Endothelial cell (in vitro differentiated cells): Measurements from ENCODE around the gene RAB8B. TPM values are rescaled to one million over a fixed set of nuclear protein-coding genes. Genes with fewer than 3 reads are reported as not detected.

Experiments
- DNase-seq: peaks from one replicate; pipeline ENCODE4 v3.0.0; 2021; ENCODE audit warnings: low spot score
- H3K27ac Mint-ChIP-seq: one replicate; pipeline ENCODE4 v1.8.0; 2021; ENCODE audit warnings: mixed read lengths, inconsistent platforms; ENCODE audit not compliant: unreplicated experiment
- H3K27me3 Mint-ChIP-seq: one replicate; pipeline ENCODE4 v1.8.0; 2021; ENCODE audit warnings: mild to moderate bottlenecking, moderate library complexity, mixed read lengths, inconsistent platforms; ENCODE audit not compliant: unreplicated experiment
- H3K36me3 Mint-ChIP-seq: one replicate; pipeline ENCODE4 v1.8.0; 2021; ENCODE audit warnings: mild to moderate bottlenecking, low read depth, mixed read lengths, inconsistent platforms; ENCODE audit not compliant: unreplicated experiment
- H3K4me1 Mint-ChIP-seq: one replicate; pipeline ENCODE4 v1.8.0; 2021; ENCODE audit warnings: mild to moderate bottlenecking, mixed read lengths, inconsistent platforms; ENCODE audit not compliant: unreplicated experiment
- H3K4me3 Mint-ChIP-seq: one replicate; pipeline ENCODE4 v1.8.0; 2021; ENCODE audit warnings: mild to moderate bottlenecking, mixed read lengths, inconsistent platforms; ENCODE audit not compliant: unreplicated experiment
- H3K9me3 Mint-ChIP-seq: one replicate; pipeline ENCODE4 v1.8.0; 2021; ENCODE audit warnings: mixed read lengths, inconsistent platforms; ENCODE audit not compliant: unreplicated experiment
- total RNA-seq: library from RNA; stranded (reverse); fragmentation: NEBNext Ultra II Directional; extraction: Animal tissue kit (Norgen Biotek cat#: 25700); gene quantifications from one replicate; pipeline ENCODE4 v1.2.1, GENCODE V29; 2021; ENCODE audit not compliant: unreplicated experiment
- TF ChIP-seq, protein P1 (sequence below): fragments of 200-600 bp; sonication (generic); IDR thresholded peaks from one replicate; pipeline ENCODE4 v1.5.0; 2021; ENCODE audit warnings: antibody characterized with exemption; ENCODE audit not compliant: unreplicated experiment

RAB8B gene
- total RNA-seq, 1 donor from 2014 or later: 92.9 TPM

DNA sequence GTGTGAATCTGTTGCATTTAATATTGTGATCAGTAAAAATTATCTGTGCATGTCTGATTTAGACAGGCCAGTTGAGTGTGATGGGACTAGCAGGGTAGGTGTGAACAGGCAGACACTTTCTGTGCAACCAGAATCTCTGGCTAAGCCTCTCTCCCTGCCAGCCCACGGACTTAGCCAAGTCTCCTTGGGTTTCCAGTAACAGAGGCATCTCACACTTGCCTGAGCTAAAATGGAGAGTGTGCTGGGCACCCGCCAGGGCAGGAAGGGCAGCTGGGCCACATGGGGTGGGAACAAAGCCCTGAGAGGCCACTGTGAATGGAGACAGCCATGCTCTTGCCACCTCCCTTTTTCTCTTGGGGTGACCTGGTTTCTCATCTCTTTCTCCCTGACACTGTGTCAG lies 19.6 kb upstream of the RAB8B start:
- no peak overlapping the region for H3K4me3 Mint-ChIP-seq
- TF ChIP-seq, protein P1, sequence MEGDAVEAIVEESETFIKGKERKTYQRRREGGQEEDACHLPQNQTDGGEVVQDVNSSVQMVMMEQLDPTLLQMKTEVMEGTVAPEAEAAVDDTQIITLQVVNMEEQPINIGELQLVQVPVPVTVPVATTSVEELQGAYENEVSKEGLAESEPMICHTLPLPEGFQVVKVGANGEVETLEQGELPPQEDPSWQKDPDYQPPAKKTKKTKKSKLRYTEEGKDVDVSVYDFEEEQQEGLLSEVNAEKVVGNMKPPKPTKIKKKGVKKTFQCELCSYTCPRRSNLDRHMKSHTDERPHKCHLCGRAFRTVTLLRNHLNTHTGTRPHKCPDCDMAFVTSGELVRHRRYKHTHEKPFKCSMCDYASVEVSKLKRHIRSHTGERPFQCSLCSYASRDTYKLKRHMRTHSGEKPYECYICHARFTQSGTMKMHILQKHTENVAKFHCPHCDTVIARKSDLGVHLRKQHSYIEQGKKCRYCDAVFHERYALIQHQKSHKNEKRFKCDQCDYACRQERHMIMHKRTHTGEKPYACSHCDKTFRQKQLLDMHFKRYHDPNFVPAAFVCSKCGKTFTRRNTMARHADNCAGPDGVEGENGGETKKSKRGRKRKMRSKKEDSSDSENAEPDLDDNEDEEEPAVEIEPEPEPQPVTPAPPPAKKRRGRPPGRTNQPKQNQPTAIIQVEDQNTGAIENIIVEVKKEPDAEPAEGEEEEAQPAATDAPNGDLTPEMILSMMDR: no peak
- no peaks in the 10 kb centered on the region for H3K4me1 Mint-ChIP-seq
- no peaks in the 10 kb centered on the region for H3K36me3 Mint-ChIP-seq
- DNase-seq: no peak
- H3K9me3 Mint-ChIP-seq: no peaks in the 10 kb centered on the region
- H3K27ac Mint-ChIP-seq: no peak overlapping the region
- H3K27me3 Mint-ChIP-seq: peaks cover 7% of the 10 kb centered on the region

DNA sequence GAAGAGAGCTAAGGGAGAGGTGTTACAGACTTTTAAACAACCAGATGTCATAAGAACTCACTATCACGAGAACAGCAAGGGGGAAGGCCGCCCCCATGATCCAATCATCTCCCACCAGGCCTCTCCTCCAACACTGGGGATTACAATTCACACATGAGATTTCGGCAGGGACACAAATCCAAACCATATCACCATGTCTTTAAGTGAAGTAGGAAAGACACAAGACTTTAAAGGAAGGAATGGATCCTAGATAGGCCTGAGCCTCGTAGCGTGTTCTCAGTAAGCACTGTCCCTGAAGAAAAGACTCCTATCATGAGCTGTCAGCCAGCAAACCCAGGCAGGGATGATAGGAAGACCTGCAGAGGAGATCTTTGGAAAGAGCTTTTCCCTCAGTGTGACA lies 17.0 kb upstream of the RAB8B start:
- no peak overlapping the region for H3K4me3 Mint-ChIP-seq
- H3K4me1 Mint-ChIP-seq: no peaks in the 10 kb centered on the region
- DNase-seq: no peak
- peaks cover 7% of the 10 kb centered on the region for H3K27me3 Mint-ChIP-seq
- H3K9me3 Mint-ChIP-seq: no peaks in the 10 kb centered on the region
- TF ChIP-seq, protein P1: no peak
- H3K36me3 Mint-ChIP-seq: no peaks in the 10 kb centered on the region
- no peak overlapping the region for H3K27ac Mint-ChIP-seq

DNA sequence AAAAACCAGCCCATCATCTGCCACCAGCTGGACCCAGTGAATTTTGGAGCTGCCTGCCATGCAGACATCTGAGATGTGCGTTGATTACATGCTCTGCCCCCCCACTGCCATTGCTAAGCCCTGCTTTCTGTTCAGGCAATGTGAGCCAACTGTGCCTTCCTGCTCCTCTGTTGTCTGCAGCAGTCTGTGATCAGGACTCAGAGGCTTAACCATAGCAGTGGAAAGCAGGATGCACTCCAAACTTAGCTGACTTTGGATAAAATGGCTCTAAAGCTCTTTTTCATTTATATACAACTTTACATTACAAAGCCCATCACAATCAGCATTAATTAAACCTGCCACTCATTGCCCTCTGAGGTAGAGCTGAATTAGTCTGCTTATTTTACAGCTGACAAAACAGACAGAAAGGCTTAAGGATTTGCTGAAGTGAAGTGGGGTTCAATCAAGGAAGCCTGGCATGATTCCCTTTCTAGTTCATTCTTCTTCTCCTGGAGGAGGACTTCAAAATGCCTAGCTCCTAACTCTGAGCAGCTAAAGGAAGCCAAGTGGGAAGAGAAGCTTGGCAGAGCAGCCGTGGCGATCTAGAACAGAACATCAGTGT lies 16.5 kb upstream of the RAB8B start:
- Mint-ChIP-seq H3K36me3 (no peaks in the 10 kb centered on the region), H3K4me1 (no peaks in the 10 kb centered on the region), H3K27me3 (peaks cover 3% of the 10 kb centered on the region), H3K9me3 (no peaks in the 10 kb centered on the region), H3K4me3 (no peak overlapping the region), H3K27ac (no peak overlapping the region)
- TF ChIP-seq, protein P1: no peak
- DNase-seq: no peak

DNA sequence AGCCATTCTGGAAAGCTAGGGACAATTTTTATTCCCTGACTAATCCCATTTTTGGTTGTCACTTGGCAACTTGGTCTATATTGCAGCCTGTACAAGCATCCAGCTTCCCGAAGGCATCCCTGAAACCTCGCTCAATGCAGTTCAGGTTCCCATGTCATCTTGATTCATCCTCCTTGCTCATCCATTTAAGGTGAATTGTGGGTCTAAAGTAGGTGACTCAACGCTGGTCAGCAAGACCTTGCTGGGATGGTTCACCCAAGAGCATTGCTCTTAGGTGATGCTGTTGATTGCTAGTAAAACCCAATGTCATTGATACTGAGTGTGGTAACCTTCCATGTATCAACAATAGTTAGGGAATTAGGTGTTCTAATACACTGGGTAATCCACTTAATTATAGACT lies 13.1 kb upstream of the RAB8B start:
- Mint-ChIP-seq H3K27me3 (peaks cover 3% of the 10 kb centered on the region), H3K4me1 (no peaks in the 10 kb centered on the region), H3K27ac (no peak overlapping the region), H3K36me3 (no peaks in the 10 kb centered on the region), H3K4me3 (no peak overlapping the region), H3K9me3 (no peaks in the 10 kb centered on the region)
- TF ChIP-seq, protein P1: no peak
- no peak for DNase-seq

DNA sequence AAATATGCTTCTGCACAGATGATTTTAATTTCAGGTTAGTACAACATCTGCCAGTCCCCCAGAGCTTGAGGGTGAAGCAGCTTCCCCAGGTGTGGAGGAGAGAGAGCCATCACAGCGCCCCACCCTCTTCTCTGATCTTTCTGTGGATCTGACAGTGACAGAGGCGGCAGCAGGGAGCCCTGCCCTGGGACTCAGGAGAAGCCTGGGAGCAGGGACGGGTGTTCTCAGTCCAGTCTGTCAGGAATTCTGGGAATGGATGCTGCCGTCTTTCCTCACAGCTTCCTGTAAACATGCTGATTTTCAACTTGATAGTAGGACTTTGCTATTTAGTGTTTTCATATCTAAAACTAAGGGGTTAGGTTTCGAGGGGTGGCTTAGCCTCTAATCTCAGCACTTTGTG lies 11.4 kb upstream of the RAB8B start:
- Mint-ChIP-seq H3K4me3 (no peak overlapping the region), H3K36me3 (no peaks in the 10 kb centered on the region), H3K4me1 (no peaks in the 10 kb centered on the region), H3K27ac (no peak overlapping the region), H3K9me3 (no peaks in the 10 kb centered on the region), H3K27me3 (no peaks in the 10 kb centered on the region)
- TF ChIP-seq, protein P1: no peak
- no peak for DNase-seq
